LNCAP (cell line): ENCODE results near the gene NCOA6.

Source experiments
- CTCF ChIP-seq: fragments of 450-650 bp; IDR thresholded peaks from 2 replicates; pipeline ENCODE4 v1.5.1; 2017; ENCODE audit warnings: mild to moderate bottlenecking

The NCOA6 gene

GRCh38 chr20:34691838-34692237 is 133.6 kb downstream of the NCOA6 start:
- TF ChIP-seq CTCF = no peak

GRCh38 chr20:34689486-34689885 is 136.0 kb downstream of the NCOA6 start:
- no peak for TF ChIP-seq CTCF

GRCh38 chr20:34683667-34684066 is 141.8 kb downstream of the NCOA6 start:
- TF ChIP-seq CTCF = no peak

- no peak for TF ChIP-seq CTCF
Observed at GRCh38 chr20:34680586-34681175, 144.8 kb downstream of the NCOA6 start.

- no peak for TF ChIP-seq CTCF
Observed at GRCh38 chr20:34676642-34677373, 148.6 kb downstream of the NCOA6 start, which contains the start of gene PIGU. TSS of gene PIGU (minus strand) at chr20:34677092. CDS start at chr20:34677085, 7 bp downstream.

GRCh38 chr20:34675993-34676641 is 149.3 kb downstream of the NCOA6 start:
- TF ChIP-seq CTCF = no peak

GRCh38 chr20:34675561-34675960 is 149.9 kb downstream of the NCOA6 start:
- TF ChIP-seq CTCF = no peak
